ENCODE measurements around the gene MED13L. TPM values are rescaled to one million over a fixed set of nuclear protein-coding genes. Genes with fewer than 3 reads are reported as not detected.

The MED13L gene
- total and polyA plus RNA-seq, 4 donors = 52.2 to 196 (median 88.6) TPM

GRCh38 chr12:116125956-116126566 is 151.4 kb downstream of the MED13L start:
- Histone ChIP-seq H3K27ac (ENCODE audit: low read depth, low read length) (no peak overlapping the region), H3K9me3 (ENCODE audit: control insufficient read depth, insufficient read depth, low read length) (no peaks in the 10 kb centered on the region), H3K27me3 (ENCODE audit: control insufficient read depth, insufficient read depth, low read length) (no peaks in the 10 kb centered on the region), H3K4me1 (ENCODE audit: control insufficient read depth, insufficient read depth, low read length) (peaks cover 13% of the 10 kb centered on the region), H3K4me3 (ENCODE audit: low read depth, low read length) (no peak overlapping the region), H3K36me3 (ENCODE audit: control insufficient read depth, insufficient read depth, low read length) (no peaks in the 10 kb centered on the region)
- DNase-seq (ENCODE audit: low read depth in 4 of 6, low spot score in 6 of 6) = no peak
- 64% methylated on average over 3 of the region's 4 CpGs for WGBS (ENCODE audit: insufficient coverage)

GRCh38 chr12:116125084-116125483 is 152.4 kb downstream of the MED13L start:
- WGBS (ENCODE audit: insufficient coverage) = 80% methylated on average over 1 of the region's 2 CpGs
- Histone ChIP-seq H3K4me3 (ENCODE audit: low read depth, low read length) (no peak overlapping the region), H3K27me3 (ENCODE audit: control insufficient read depth, insufficient read depth, low read length) (no peaks in the 10 kb centered on the region), H3K36me3 (ENCODE audit: control insufficient read depth, insufficient read depth, low read length) (no peaks in the 10 kb centered on the region), H3K4me1 (ENCODE audit: control insufficient read depth, insufficient read depth, low read length) (peaks cover 13% of the 10 kb centered on the region), H3K27ac (ENCODE audit: low read depth, low read length) (no peak overlapping the region), H3K9me3 (ENCODE audit: control insufficient read depth, insufficient read depth, low read length) (no peaks in the 10 kb centered on the region)
- DNase-seq (ENCODE audit: low read depth in 4 of 6, low spot score in 6 of 6) = no peak

GRCh38 chr12:116123451-116124258 is 153.8 kb downstream of the MED13L start:
- Histone ChIP-seq H3K27me3 (ENCODE audit: control insufficient read depth, insufficient read depth, low read length) (no peaks in the 10 kb centered on the region), H3K4me1 (ENCODE audit: control insufficient read depth, insufficient read depth, low read length) (peaks cover 7% of the 10 kb centered on the region), H3K36me3 (ENCODE audit: control insufficient read depth, insufficient read depth, low read length) (no peaks in the 10 kb centered on the region), H3K27ac (ENCODE audit: low read depth, low read length) (peak overlapping the region; percentile 2), H3K4me3 (ENCODE audit: low read depth, low read length) (no peak overlapping the region), H3K9me3 (ENCODE audit: control insufficient read depth, insufficient read depth, low read length) (no peaks in the 10 kb centered on the region)
- 25% methylated on average over 6 of the region's 11 CpGs for WGBS (ENCODE audit: insufficient coverage)
- peak; percentile 26 to 90 (median 56) for DNase-seq (ENCODE audit: low read depth in 4 of 6, low spot score in 6 of 6)

GRCh38 chr12:116122628-116123027 is 154.9 kb downstream of the MED13L start:
- H3K27ac ChIP-seq (ENCODE audit: low read depth, low read length) = peak overlapping the region; percentile 8
- no peaks in the 10 kb centered on the region for H3K27me3 ChIP-seq (ENCODE audit: control insufficient read depth, insufficient read depth, low read length)
- peak in 1 of 6 donors; percentile 4 for DNase-seq (ENCODE audit: low read depth in 4 of 6, low spot score in 6 of 6)
- no peak overlapping the region for H3K4me3 ChIP-seq (ENCODE audit: low read depth, low read length)
- H3K36me3 ChIP-seq (ENCODE audit: control insufficient read depth, insufficient read depth, low read length) = no peaks in the 10 kb centered on the region
- peaks cover 7% of the 10 kb centered on the region for H3K4me1 ChIP-seq (ENCODE audit: control insufficient read depth, insufficient read depth, low read length)
- H3K9me3 ChIP-seq (ENCODE audit: control insufficient read depth, insufficient read depth, low read length) = no peaks in the 10 kb centered on the region
- WGBS (ENCODE audit: insufficient coverage) = 22% methylated on average over 2 of the region's 3 CpGs

- no peaks in the 10 kb centered on the region for H3K27me3 ChIP-seq (ENCODE audit: control insufficient read depth, insufficient read depth, low read length)
- no peak overlapping the region for H3K4me3 ChIP-seq (ENCODE audit: low read depth, low read length)
- no peak overlapping the region for H3K27ac ChIP-seq (ENCODE audit: low read depth, low read length)
- H3K36me3 ChIP-seq (ENCODE audit: control insufficient read depth, insufficient read depth, low read length) = no peaks in the 10 kb centered on the region
- peaks cover 7% of the 10 kb centered on the region for H3K4me1 ChIP-seq (ENCODE audit: control insufficient read depth, insufficient read depth, low read length)
- no CpG with 5 or more reads among the region's 2 CpGs for WGBS (ENCODE audit: insufficient coverage)
- peak in 2 of 6 donors; percentile 15 to 44 for DNase-seq (ENCODE audit: low read depth in 4 of 6, low spot score in 6 of 6)
- no peaks in the 10 kb centered on the region for H3K9me3 ChIP-seq (ENCODE audit: control insufficient read depth, insufficient read depth, low read length)
Observed at GRCh38 chr12:116121453-116121871, 156.0 kb downstream of the MED13L start.

GRCh38 chr12:116116650-116117424 is 160.7 kb downstream of the MED13L start:
- WGBS (ENCODE audit: insufficient coverage) = no CpG with 5 or more reads among the region's 5 CpGs

GRCh38 chr12:116113398-116114130 is 163.9 kb downstream of the MED13L start:
- no peak overlapping the region for H3K27ac ChIP-seq (ENCODE audit: low read depth, low read length)
- no peaks in the 10 kb centered on the region for H3K36me3 ChIP-seq (ENCODE audit: control insufficient read depth, insufficient read depth, low read length)
- H3K4me3 ChIP-seq (ENCODE audit: low read depth, low read length) = no peak overlapping the region
- no peaks in the 10 kb centered on the region for H3K4me1 ChIP-seq (ENCODE audit: control insufficient read depth, insufficient read depth, low read length)
- H3K9me3 ChIP-seq (ENCODE audit: control insufficient read depth, insufficient read depth, low read length) = no peaks in the 10 kb centered on the region
- 90% methylated on average over 4 of the region's 8 CpGs for WGBS (ENCODE audit: insufficient coverage)
- H3K27me3 ChIP-seq (ENCODE audit: control insufficient read depth, insufficient read depth, low read length) = no peaks in the 10 kb centered on the region
- DNase-seq (ENCODE audit: low read depth in 4 of 6, low spot score in 6 of 6) = no peak

More at GRCh38 chr12:116116650-116117424, 160.7 kb downstream of the MED13L start:
- H3K4me1 ChIP-seq (ENCODE audit: control insufficient read depth, insufficient read depth, low read length) = no peaks in the 10 kb centered on the region
- H3K27ac ChIP-seq (ENCODE audit: low read depth, low read length) = no peak overlapping the region
- H3K27me3 ChIP-seq (ENCODE audit: control insufficient read depth, insufficient read depth, low read length) = no peaks in the 10 kb centered on the region
- H3K9me3 ChIP-seq (ENCODE audit: control insufficient read depth, insufficient read depth, low read length) = no peaks in the 10 kb centered on the region
- H3K36me3 ChIP-seq (ENCODE audit: control insufficient read depth, insufficient read depth, low read length) = no peaks in the 10 kb centered on the region
- no peak overlapping the region for H3K4me3 ChIP-seq (ENCODE audit: low read depth, low read length)
- no peak for DNase-seq (ENCODE audit: low read depth in 4 of 6, low spot score in 6 of 6)

GRCh38 chr12:116106870-116107269 is 170.6 kb downstream of the MED13L start:
- no peaks in the 10 kb centered on the region for H3K27me3 ChIP-seq (ENCODE audit: control insufficient read depth, insufficient read depth, low read length)
- no peaks in the 10 kb centered on the region for H3K4me1 ChIP-seq (ENCODE audit: control insufficient read depth, insufficient read depth, low read length)
- DNase-seq (ENCODE audit: low read depth in 4 of 6, low spot score in 6 of 6) = no peak
- H3K4me3 ChIP-seq (ENCODE audit: low read depth, low read length) = no peak overlapping the region
- no peak overlapping the region for H3K27ac ChIP-seq (ENCODE audit: low read depth, low read length)
- no peaks in the 10 kb centered on the region for H3K9me3 ChIP-seq (ENCODE audit: control insufficient read depth, insufficient read depth, low read length)
- no CpG with 5 or more reads among the region's 2 CpGs for WGBS (ENCODE audit: insufficient coverage)
- no peaks in the 10 kb centered on the region for H3K36me3 ChIP-seq (ENCODE audit: control insufficient read depth, insufficient read depth, low read length)

- peaks cover 3% of the 10 kb centered on the region for H3K36me3 ChIP-seq (ENCODE audit: control insufficient read depth, insufficient read depth, low read length)
- no peak overlapping the region for H3K4me3 ChIP-seq (ENCODE audit: low read depth, low read length)
- peak in 1 of 6 donors; percentile 72 for DNase-seq (ENCODE audit: low read depth in 4 of 6, low spot score in 6 of 6)
- no peaks in the 10 kb centered on the region for H3K9me3 ChIP-seq (ENCODE audit: control insufficient read depth, insufficient read depth, low read length)
- 100% methylated on average over 1 of the region's 2 CpGs for WGBS (ENCODE audit: insufficient coverage)
- no peaks in the 10 kb centered on the region for H3K4me1 ChIP-seq (ENCODE audit: control insufficient read depth, insufficient read depth, low read length)
- H3K27me3 ChIP-seq (ENCODE audit: control insufficient read depth, insufficient read depth, low read length) = no peaks in the 10 kb centered on the region
- no peak overlapping the region for H3K27ac ChIP-seq (ENCODE audit: low read depth, low read length)
Observed at GRCh38 chr12:116104167-116104767, 173.2 kb downstream of the MED13L start.

Data from spinal cord (tissue), 10 donors.